Activated naive CD4-positive, alpha-beta T cell treated with anti-CD3 and anti-CD28 coated beads for 36 hours (primary cell): ENCODE results near the gene DNAJB5. TPM values are rescaled to one million over a fixed set of nuclear protein-coding genes. Genes with fewer than 3 reads are reported as not detected.

ENCODE experiments used
- CTCF ChIA-PET: fragments of 350-600 bp; sonication (Branson Sonifier 250); formaldehyde crosslinking; loops from one replicate; lab custom pipeline; 2021; ENCODE audit warnings: antibody characterized with exemption; lab: Charles Lee
- DNase-seq: peaks from one replicate; pipeline ENCODE4 v3.0.0-alpha.2; 2020
- H3K27ac Mint-ChIP-seq: one replicate; pipeline ENCODE4 v1.8.0; 2021; ENCODE audit warnings: mild to moderate bottlenecking, mixed read lengths
- H3K27me3 Mint-ChIP-seq: one replicate; pipeline ENCODE4 v1.8.0; 2021; ENCODE audit warnings: low read depth, mixed read lengths
- H3K36me3 Mint-ChIP-seq: one replicate; pipeline ENCODE4 v1.8.0; 2021; ENCODE audit warnings: low read depth, mixed read lengths
- H3K4me1 Mint-ChIP-seq: one replicate; pipeline ENCODE4 v1.8.0; 2021; ENCODE audit warnings: low read depth, mixed read lengths
- H3K4me3 Mint-ChIP-seq: one replicate; pipeline ENCODE4 v1.8.0; 2021; ENCODE audit warnings: mild to moderate bottlenecking, moderate library complexity, mixed read lengths
- H3K9me3 Mint-ChIP-seq: one replicate; pipeline ENCODE4 v1.8.0; 2021; ENCODE audit warnings: mixed read lengths
- intact Hi-C: fragments of 100-400 bp; cut with micrococcal nuclease; formaldehyde crosslinking; loops from one replicate; pipeline ENCODE4 v1.15.1; 2023
- total RNA-seq, 2 experiments: library from RNA; stranded (reverse); gene quantifications; one replicate each; pipeline ENCODE4 v1.2.3, GENCODE V29; 2021

DNAJB5 gene
- total RNA-seq, 2 experiments from 2014 or later = 11.4 to 12.0 TPM

- peaks cover 80% of the 10 kb centered on the region for H3K4me1 Mint-ChIP-seq
- H3K27me3 Mint-ChIP-seq = no peaks in the 10 kb centered on the region
- peak overlapping the region; percentile 2 for H3K27ac Mint-ChIP-seq
- intact Hi-C loops = loop anchor here (2.0 to 10.0 kb wide), 10 partner anchors 66 to 609 kb away; partner anchors contain the start of genes CCL27, GALT, MYORG and UNC13B
- H3K4me3 Mint-ChIP-seq = no peak overlapping the region
- H3K9me3 Mint-ChIP-seq = no peaks in the 10 kb centered on the region
- peak; percentile 71 for DNase-seq
- H3K36me3 Mint-ChIP-seq = peaks cover 2% of the 10 kb centered on the region
- CTCF ChIA-PET = interaction anchor here (0.5 to 4.1 kb wide), 2 partner anchors 26 to 87 kb away, joined by 4 to 44 read pairs; no protein-coding TSS in a partner anchor
Observed at GRCh38 chr9:34986540-34987047, 3.0 kb upstream of the DNAJB5 start.

- Mint-ChIP-seq H3K27ac (peak overlapping the region; percentile 12), H3K4me1 (peaks cover 85% of the 10 kb centered on the region), H3K36me3 (peaks cover 2% of the 10 kb centered on the region), H3K27me3 (no peaks in the 10 kb centered on the region), H3K4me3 (peak overlapping the region; percentile 90), H3K9me3 (no peaks in the 10 kb centered on the region)
- intact Hi-C loops = loop anchor here (2.0 to 10.0 kb wide), 10 partner anchors 65 to 610 kb away; partner anchors contain the start of genes CCL27, GALT, MYORG and UNC13B
- CTCF ChIA-PET = interaction anchor here (4.1 kb wide), 1 partner anchor 88 kb away, joined by 44 read pairs; no protein-coding TSS in a partner anchor
- peak; percentile 51 for DNase-seq
Observed at GRCh38 chr9:34987160-34987901, 2.2 kb upstream of the DNAJB5 start.

- intact Hi-C loops = loop anchor here (1.0 to 10.0 kb wide), 17 partner anchors 14 to 611 kb away; partner anchors contain the start of genes ATOSB, CCL27, FANCG and GALT
- peak overlapping the region; percentile 92 for H3K27ac Mint-ChIP-seq
- peaks cover 85% of the 10 kb centered on the region for H3K4me1 Mint-ChIP-seq
- H3K36me3 Mint-ChIP-seq = peaks cover 5% of the 10 kb centered on the region
- H3K9me3 Mint-ChIP-seq = no peaks in the 10 kb centered on the region
- peak overlapping the region; percentile 90 for H3K4me3 Mint-ChIP-seq
- CTCF ChIA-PET = interaction anchor here (0.9 to 1.7 kb wide), 2 partner anchors 89 to 465 kb away, joined by 5 to 6 read pairs; no protein-coding TSS in a partner anchor
- no peaks in the 10 kb centered on the region for H3K27me3 Mint-ChIP-seq
- DNase-seq = peak; percentile 61
Observed at GRCh38 chr9:34988218-34989002, 1.1 kb upstream of the DNAJB5 start.

- H3K36me3 Mint-ChIP-seq = peaks cover 5% of the 10 kb centered on the region
- peak overlapping the region; percentile 62 for H3K27ac Mint-ChIP-seq
Observed at GRCh38 chr9:34989946-34990635, 546 bp downstream of the DNAJB5 start.

GRCh38 chr9:34990908-34991606 lies 1.5 kb downstream of the DNAJB5 start:
- Mint-ChIP-seq H3K9me3 (no peaks in the 10 kb centered on the region), H3K4me1 (peaks cover 72% of the 10 kb centered on the region), H3K36me3 (peaks cover 9% of the 10 kb centered on the region), H3K27ac (peak overlapping the region; percentile 54), H3K4me3 (peak overlapping the region; percentile 90), H3K27me3 (no peaks in the 10 kb centered on the region)
- CTCF ChIA-PET = interaction anchor here (1.8 kb wide), 1 partner anchor 10 kb away, joined by 6 read pairs; no protein-coding TSS in a partner anchor
- intact Hi-C loops = no loop called here
- no peak for DNase-seq

More at GRCh38 chr9:34989946-34990635, 546 bp downstream of the DNAJB5 start:
- intact Hi-C loops = loop anchor here (1.0 to 10.0 kb wide), 17 partner anchors 13 to 613 kb away; partner anchors contain the start of genes ATOSB, CCL27, FANCG and GALT
- Mint-ChIP-seq H3K27me3 (no peaks in the 10 kb centered on the region), H3K4me1 (peaks cover 79% of the 10 kb centered on the region), H3K4me3 (peak overlapping the region; percentile 90), H3K9me3 (no peaks in the 10 kb centered on the region)
- CTCF ChIA-PET = interaction anchor here (1.7 to 1.8 kb wide), 2 partner anchors 11 to 90 kb away, joined by 6 read pairs; no protein-coding TSS in a partner anchor
- DNase-seq = peak; percentile 62

- peak overlapping the region; percentile 33 for H3K4me3 Mint-ChIP-seq
- peak; percentile 62 for DNase-seq
Observed at GRCh38 chr9:34991607-34992375, 2.2 kb downstream of the DNAJB5 start.

GRCh38 chr9:34992376-34992951 lies 2.9 kb downstream of the DNAJB5 start:
- peak overlapping the region; percentile 33 for H3K4me3 Mint-ChIP-seq
- peak; percentile 87 for DNase-seq
- H3K36me3 Mint-ChIP-seq = peaks cover 13% of the 10 kb centered on the region
- intact Hi-C loops = loop anchor here (1.0 to 2.0 kb wide), 2 partner anchors 9 to 664 kb away; partner anchors contain the start of genes KIF24 and NUDT2
- CTCF ChIA-PET = interaction anchor here (0.6 to 4.1 kb wide), 4 partner anchors 8 to 93 kb away, joined by 3 to 24 read pairs (median 4); no protein-coding TSS in a partner anchor
- peaks cover 59% of the 10 kb centered on the region for H3K4me1 Mint-ChIP-seq
- peak overlapping the region; percentile 84 for H3K27ac Mint-ChIP-seq
- H3K9me3 Mint-ChIP-seq = no peaks in the 10 kb centered on the region
- H3K27me3 Mint-ChIP-seq = no peaks in the 10 kb centered on the region

More at GRCh38 chr9:34991607-34992375, 2.2 kb downstream of the DNAJB5 start:
- peaks cover 65% of the 10 kb centered on the region for H3K4me1 Mint-ChIP-seq
- H3K9me3 Mint-ChIP-seq = no peaks in the 10 kb centered on the region
- H3K27me3 Mint-ChIP-seq = no peaks in the 10 kb centered on the region
- H3K27ac Mint-ChIP-seq = peak overlapping the region; percentile 84
- peaks cover 10% of the 10 kb centered on the region for H3K36me3 Mint-ChIP-seq
- CTCF ChIA-PET = interaction anchor here (0.6 to 4.1 kb wide), 4 partner anchors 9 to 92 kb away, joined by 3 to 24 read pairs (median 4); no protein-coding TSS in a partner anchor
- intact Hi-C loops = loop anchor here (1.0 to 2.0 kb wide), 2 partner anchors 10 to 663 kb away; partner anchors contain the start of genes KIF24 and NUDT2

GRCh38 chr9:34993502-34994259 lies 4.1 kb downstream of the DNAJB5 start:
- peak; percentile 45 for DNase-seq
- H3K9me3 Mint-ChIP-seq = no peaks in the 10 kb centered on the region
- H3K36me3 Mint-ChIP-seq = peaks cover 13% of the 10 kb centered on the region
- intact Hi-C loops = loop anchor here (2.0 kb wide), 1 partner anchor 665 kb away; the partner anchor contains the start of genes KIF24 and NUDT2
- H3K27me3 Mint-ChIP-seq = no peaks in the 10 kb centered on the region
- H3K27ac Mint-ChIP-seq = peak overlapping the region; percentile 80
- no peak overlapping the region for H3K4me3 Mint-ChIP-seq
- CTCF ChIA-PET = interaction anchor here (0.7 to 4.1 kb wide), 8 partner anchors 9 to 234 kb away, joined by 3 to 24 read pairs (median 4); no protein-coding TSS in a partner anchor
- peaks cover 59% of the 10 kb centered on the region for H3K4me1 Mint-ChIP-seq

- no peak overlapping the region for H3K27ac Mint-ChIP-seq
- peaks cover 56% of the 10 kb centered on the region for H3K4me1 Mint-ChIP-seq
- H3K4me3 Mint-ChIP-seq = peak overlapping the region; percentile 0
- CTCF ChIA-PET = interaction anchor here (0.5 to 4.1 kb wide), 14 partner anchors 8 to 543 kb away, joined by 3 to 24 read pairs (median 3); no protein-coding TSS in a partner anchor
- no peak for DNase-seq
- intact Hi-C loops = no loop called here
- no peaks in the 10 kb centered on the region for H3K9me3 Mint-ChIP-seq
- no peaks in the 10 kb centered on the region for H3K27me3 Mint-ChIP-seq
- peaks cover 13% of the 10 kb centered on the region for H3K36me3 Mint-ChIP-seq
Observed at GRCh38 chr9:34994260-34994899, 4.8 kb downstream of the DNAJB5 start.
